Measurements from ENCODE around the gene CHRM5. TPM values are rescaled to one million over a fixed set of nuclear protein-coding genes. Genes with fewer than 3 reads are reported as not detected.

Gene CHRM5
- total RNA-seq, 1 donor from 2014 or later: not detected

GRCh38 chr15:34114215-34114614, 145.9 kb downstream of the CHRM5 start:
- Mint-ChIP-seq H3K4me3 (ENCODE audit: unreplicated experiment) (no peak overlapping the region), H3K27me3 (ENCODE audit: low read depth) (peaks cover 5% of the 10 kb centered on the region), H3K36me3 (ENCODE audit: low read depth) (no peaks in the 10 kb centered on the region), H3K27ac (ENCODE audit: unreplicated experiment) (no peak overlapping the region), H3K4me1 (ENCODE audit: low read depth) (no peaks in the 10 kb centered on the region), H3K9me3 (ENCODE audit: low read depth) (no peaks in the 10 kb centered on the region)
- TF ChIP-seq CTCF (IDR thresholded peaks at IDR 0.05): no peak
- DNase-seq (ENCODE audit: low spot score): no peak

GRCh38 chr15:34114739-34115138, 146.4 kb downstream of the CHRM5 start:
- H3K27me3 Mint-ChIP-seq (ENCODE audit: low read depth): peaks cover 5% of the 10 kb centered on the region
- H3K36me3 Mint-ChIP-seq (ENCODE audit: low read depth): no peaks in the 10 kb centered on the region
- no peak for DNase-seq (ENCODE audit: low spot score)
- TF ChIP-seq CTCF (IDR thresholded peaks at IDR 0.05): no peak
- H3K27ac Mint-ChIP-seq (ENCODE audit: unreplicated experiment): no peak overlapping the region
- no peaks in the 10 kb centered on the region for H3K4me1 Mint-ChIP-seq (ENCODE audit: low read depth)
- no peak overlapping the region for H3K4me3 Mint-ChIP-seq (ENCODE audit: unreplicated experiment)
- no peaks in the 10 kb centered on the region for H3K9me3 Mint-ChIP-seq (ENCODE audit: low read depth)

GRCh38 chr15:34116620-34117019, 148.3 kb downstream of the CHRM5 start:
- no peak overlapping the region for H3K4me3 Mint-ChIP-seq (ENCODE audit: unreplicated experiment)
- H3K36me3 Mint-ChIP-seq (ENCODE audit: low read depth): no peaks in the 10 kb centered on the region
- peaks cover 5% of the 10 kb centered on the region for H3K27me3 Mint-ChIP-seq (ENCODE audit: low read depth)
- no peak for TF ChIP-seq CTCF (IDR thresholded peaks at IDR 0.05)
- no peaks in the 10 kb centered on the region for H3K4me1 Mint-ChIP-seq (ENCODE audit: low read depth)
- no peak overlapping the region for H3K27ac Mint-ChIP-seq (ENCODE audit: unreplicated experiment)
- DNase-seq (ENCODE audit: low spot score): no peak
- no peaks in the 10 kb centered on the region for H3K9me3 Mint-ChIP-seq (ENCODE audit: low read depth)

Other genes starting within 250 kb of the CHRM5 start
- 16.5 to 27.3 TPM (median 26.4 TPM) in 3 replicates for gene AVEN, start 70.7 kb downstream of the CHRM5 start, total RNA-seq
- 88.6 to 106 TPM (median 98.7 TPM) in 3 replicates for gene EMC7, start 133.4 kb downstream of the CHRM5 start, total RNA-seq
- 1.6 to 1.8 TPM (median 1.6 TPM) in 3 replicates for gene PGBD4, start 133.6 kb downstream of the CHRM5 start, total RNA-seq
- 35.8 to 47.4 TPM (median 42.0 TPM) in 3 replicates for gene KATNBL1, start 241.6 kb downstream of the CHRM5 start, total RNA-seq

Data from chondrocyte (in vitro differentiated cells).